AG10803 (cell line): ENCODE data around the gene COG3.

Experiments used
- DNase-seq: peaks from one replicate; pipeline ENCODE4 v3.0.0; 2010; ENCODE audit warnings: low read depth
- H3K4me3 ChIP-seq: 2 replicates; pipeline ENCODE4 v1.5.1; 2011; ENCODE audit warnings: mild to moderate bottlenecking, low read length, control low read depth
- TF ChIP-seq, protein P1 (sequence below): conservative IDR thresholded peaks from 2 replicates; pipeline ENCODE4 v1.5.1; 2011; ENCODE audit warnings: mild to moderate bottlenecking, low read length, control low read depth, inconsistent platforms

COG3 gene

DNA sequence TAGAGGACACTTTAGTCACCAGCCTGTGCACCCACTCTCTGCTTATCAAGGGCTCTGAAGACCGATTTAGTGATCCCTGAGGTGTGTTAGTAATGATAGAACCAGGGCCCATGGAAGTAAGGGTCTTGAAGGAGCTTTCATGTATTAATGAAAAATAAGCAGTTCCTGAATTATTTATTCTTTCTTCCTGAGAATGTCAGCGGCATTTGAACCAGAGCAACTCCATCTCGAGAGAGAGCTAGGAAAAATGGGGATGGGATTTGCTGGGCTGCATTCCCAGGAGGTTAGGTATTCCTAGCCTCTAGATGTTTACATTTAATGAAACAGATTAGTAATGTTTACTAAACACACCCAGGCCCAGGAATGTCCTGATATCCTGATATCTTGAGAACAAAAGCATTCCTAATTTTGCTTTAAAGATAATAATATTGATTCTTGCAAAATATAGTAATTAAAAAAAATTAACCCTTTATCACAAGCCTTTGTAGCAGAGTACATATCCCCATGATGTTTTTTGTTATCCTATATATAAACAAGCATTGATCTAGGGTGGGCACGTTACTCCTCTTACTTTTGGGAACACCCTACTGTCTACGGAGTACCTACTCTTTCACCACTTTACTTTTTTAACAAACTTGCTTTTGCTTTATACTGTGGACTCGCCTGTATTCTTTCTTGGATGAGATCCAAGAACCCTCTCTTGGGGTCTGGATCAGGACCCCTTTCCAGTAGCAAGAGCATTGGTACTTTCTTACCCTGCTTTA lies 63.1 kb downstream of the COG3 start:
- no peak for DNase-seq
- H3K4me3 ChIP-seq, result no peak overlapping the region
- TF ChIP-seq, protein P1, sequence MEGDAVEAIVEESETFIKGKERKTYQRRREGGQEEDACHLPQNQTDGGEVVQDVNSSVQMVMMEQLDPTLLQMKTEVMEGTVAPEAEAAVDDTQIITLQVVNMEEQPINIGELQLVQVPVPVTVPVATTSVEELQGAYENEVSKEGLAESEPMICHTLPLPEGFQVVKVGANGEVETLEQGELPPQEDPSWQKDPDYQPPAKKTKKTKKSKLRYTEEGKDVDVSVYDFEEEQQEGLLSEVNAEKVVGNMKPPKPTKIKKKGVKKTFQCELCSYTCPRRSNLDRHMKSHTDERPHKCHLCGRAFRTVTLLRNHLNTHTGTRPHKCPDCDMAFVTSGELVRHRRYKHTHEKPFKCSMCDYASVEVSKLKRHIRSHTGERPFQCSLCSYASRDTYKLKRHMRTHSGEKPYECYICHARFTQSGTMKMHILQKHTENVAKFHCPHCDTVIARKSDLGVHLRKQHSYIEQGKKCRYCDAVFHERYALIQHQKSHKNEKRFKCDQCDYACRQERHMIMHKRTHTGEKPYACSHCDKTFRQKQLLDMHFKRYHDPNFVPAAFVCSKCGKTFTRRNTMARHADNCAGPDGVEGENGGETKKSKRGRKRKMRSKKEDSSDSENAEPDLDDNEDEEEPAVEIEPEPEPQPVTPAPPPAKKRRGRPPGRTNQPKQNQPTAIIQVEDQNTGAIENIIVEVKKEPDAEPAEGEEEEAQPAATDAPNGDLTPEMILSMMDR, result no peak

DNA sequence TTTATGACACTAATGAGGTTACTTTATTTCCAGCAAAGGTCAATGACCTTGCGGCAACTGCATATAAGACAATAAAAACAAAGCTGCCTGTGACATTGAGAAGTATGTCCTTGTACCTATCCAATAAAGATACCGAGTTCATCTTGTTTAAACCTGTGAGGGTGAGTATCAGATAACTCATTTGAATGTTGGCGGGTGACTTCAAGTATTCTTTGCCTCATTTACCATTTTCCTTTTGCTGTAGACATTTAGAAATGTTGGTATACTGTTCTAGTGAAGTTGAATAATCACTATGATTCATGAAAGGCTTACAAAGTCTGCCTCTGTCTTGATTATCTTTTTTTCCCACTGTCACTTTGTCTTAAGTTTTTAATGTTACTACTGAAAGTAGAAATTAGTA lies 65.0 kb downstream of the COG3 start:
- TF ChIP-seq, protein P1, result no peak
- H3K4me3 ChIP-seq, result no peak overlapping the region
- no peak for DNase-seq

DNA sequence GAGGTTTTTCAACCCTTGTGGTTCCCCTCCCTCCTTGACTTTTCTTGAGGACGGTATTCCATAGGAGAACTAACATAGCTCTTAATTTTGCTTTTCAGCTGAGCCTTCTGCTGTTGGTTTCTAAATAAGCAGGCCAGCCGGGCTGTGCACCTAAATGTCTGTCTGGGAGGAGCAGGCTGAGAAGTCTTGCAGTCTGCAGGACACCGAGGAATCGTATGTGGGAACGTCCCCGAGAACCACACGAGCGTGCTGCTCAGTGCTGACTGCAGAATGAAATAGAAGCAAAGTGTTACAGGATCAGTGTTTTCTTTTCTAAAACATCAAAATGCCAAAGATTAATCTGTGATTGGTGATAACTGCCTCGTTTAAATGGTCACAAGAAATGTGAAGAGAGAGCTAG lies 69.9 kb downstream of the COG3 start:
- DNase-seq, result no peak
- TF ChIP-seq, protein P1, result no peak
- H3K4me3 ChIP-seq, result no peak overlapping the region

DNA sequence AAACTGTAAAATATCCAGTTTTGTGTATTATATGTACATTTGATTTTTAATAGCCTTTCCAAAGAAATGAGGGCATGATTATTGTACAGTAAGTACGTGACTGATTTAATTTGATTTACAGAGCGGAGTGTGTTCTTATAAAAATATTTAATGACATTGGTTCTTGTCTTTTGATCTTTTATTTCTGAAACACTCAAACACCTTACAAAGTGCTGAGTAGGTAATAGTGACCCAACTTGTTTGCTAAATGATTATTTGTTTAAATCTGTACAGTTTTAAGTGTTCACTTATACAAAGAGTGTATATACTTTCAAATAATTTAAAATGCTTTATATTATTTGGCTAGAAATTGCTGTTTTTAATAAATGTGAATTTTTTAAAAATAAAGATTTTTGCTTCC lies 71.5 kb downstream of the COG3 start:
- TF ChIP-seq, protein P1, result no peak
- DNase-seq, result no peak
- H3K4me3 ChIP-seq, result no peak overlapping the region

DNA sequence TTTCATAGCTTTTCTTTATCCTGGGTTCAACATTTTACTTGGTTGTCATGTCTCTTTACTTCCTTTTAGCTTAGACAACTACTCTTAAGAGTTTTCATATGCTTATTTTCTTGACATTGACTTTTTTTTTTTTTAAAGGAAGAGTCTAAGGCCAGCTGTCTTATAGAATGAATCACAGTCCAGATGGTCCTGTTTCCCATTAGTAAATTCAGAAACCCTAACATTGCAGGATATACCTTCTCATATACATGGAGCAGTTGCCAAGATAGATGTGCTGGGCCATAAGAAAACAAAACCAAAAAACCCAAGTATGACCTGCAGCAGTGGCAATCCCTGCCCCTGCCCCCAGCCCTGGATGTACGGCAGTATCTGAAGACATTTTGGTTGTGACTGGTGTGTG lies 72.8 kb downstream of the COG3 start:
- TF ChIP-seq, protein P1, result no peak
- peak; percentile 11 for DNase-seq
- H3K4me3 ChIP-seq, result no peak overlapping the region

DNA sequence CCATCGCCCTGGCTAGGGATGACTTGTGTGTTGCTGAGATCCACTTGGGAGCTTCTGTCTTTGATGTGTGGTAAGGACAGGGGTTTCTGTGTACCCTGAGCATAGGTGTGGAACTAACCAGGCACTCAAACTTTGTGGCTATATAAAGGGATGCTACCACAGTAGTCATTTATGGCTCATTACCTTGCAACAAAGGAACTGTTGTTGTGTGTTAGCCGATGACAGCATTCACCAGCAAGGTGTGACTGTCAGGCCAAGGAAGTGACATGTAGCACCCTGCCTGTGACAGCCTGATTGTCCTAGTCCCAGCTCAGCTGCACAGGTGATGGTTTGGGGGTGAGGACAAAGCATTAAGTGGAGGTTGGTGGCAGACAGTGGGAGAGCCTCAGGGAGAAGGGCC lies 73.6 kb downstream of the COG3 start:
- DNase-seq, result no peak
- TF ChIP-seq, protein P1, result no peak

DNA sequence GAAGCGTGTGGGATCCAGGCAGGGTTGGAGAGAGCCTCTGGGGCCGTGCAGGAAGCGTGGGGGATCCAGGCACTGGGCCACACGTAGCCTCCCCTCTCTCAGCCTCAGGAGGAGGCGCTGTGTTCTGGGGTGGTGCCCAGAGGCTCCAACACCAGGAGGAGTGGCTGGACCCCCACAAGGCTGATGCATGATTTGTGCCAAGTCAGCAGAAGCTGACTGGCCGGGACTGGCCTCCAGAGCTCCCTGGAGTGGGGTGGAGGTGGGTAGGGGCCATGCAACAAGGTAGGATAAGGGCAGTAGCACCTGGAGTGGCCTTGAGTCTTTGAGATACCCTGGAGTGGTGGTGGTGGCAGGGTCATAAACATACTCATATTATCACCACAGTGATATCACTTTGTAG lies 75.5 kb downstream of the COG3 start:
- no peak for DNase-seq
- no peak overlapping the region for H3K4me3 ChIP-seq
- TF ChIP-seq, protein P1, result no peak

More for the DNA sequence above, 73.6 kb downstream of the COG3 start:
- H3K4me3 ChIP-seq, result no peak overlapping the region
